Liver (tissue), 9 donors: ENCODE measurements around the gene ABCC9. TPM values are rescaled to one million over a fixed set of nuclear protein-coding genes. Genes with fewer than 3 reads are reported as not detected.
A peak's percentile ranks its signal among the peaks of the same experiment; 100 is the strongest.

Experiments used
- DNase-seq: peaks from one replicate; pipeline ENCODE4 v3.0.0-alpha.2; 2017; ENCODE audit warnings: low spot score
- H3K27ac ChIP-seq, 2 donors: one replicate each; pipeline ENCODE4 v1.7.0; 2013; ENCODE audit warnings: inconsistent platforms in 2 of 2, low read length in 2 of 2, control low read depth in 1 of 2, low read depth in 1 of 2, mild to moderate bottlenecking in 1 of 2
- H3K27me3 ChIP-seq, 4 donors: one replicate each; pipeline versions ENCODE4 v1.6.1 to v1.7.0; 2013; ENCODE audit warnings: low read length in 3 of 4, inconsistent platforms in 1 of 4, mild to moderate bottlenecking in 1 of 4, moderate library complexity in 1 of 4; ENCODE audit not compliant: control insufficient read depth in 4 of 4, insufficient read depth in 4 of 4
- H3K36me3 ChIP-seq, 4 donors: one replicate each; pipeline versions ENCODE4 v1.6.1 to v1.7.0; 2013; ENCODE audit warnings: low read length in 3 of 4, mild to moderate bottlenecking in 3 of 4, low read depth in 1 of 4, moderate library complexity in 1 of 4; ENCODE audit not compliant: control insufficient read depth in 4 of 4, insufficient read depth in 3 of 4
- H3K4me1 ChIP-seq, 4 donors: one replicate each; pipeline versions ENCODE4 v1.6.1 to v1.7.0; 2013; ENCODE audit warnings: low read length in 3 of 4, mild to moderate bottlenecking in 3 of 4, moderate library complexity in 1 of 4; ENCODE audit not compliant: control insufficient read depth in 4 of 4, insufficient read depth in 4 of 4
- H3K4me3 ChIP-seq, 3 donors: one replicate each; pipeline versions ENCODE4 v1.6.1 to v1.7.0; 2013; ENCODE audit warnings: low read length in 3 of 3, control low read depth in 1 of 3, low read depth in 1 of 3, mild to moderate bottlenecking in 1 of 3
- H3K9ac ChIP-seq, 2 donors: one replicate each; pipeline ENCODE4 v1.7.0; 2013; ENCODE audit warnings: low read length in 2 of 2, mild to moderate bottlenecking in 2 of 2, moderate library complexity in 2 of 2, control low read depth in 1 of 2, low read depth in 1 of 2
- H3K9me3 ChIP-seq, 4 donors: one replicate each; pipeline versions ENCODE4 v1.6.1 to v1.7.0; 2013; ENCODE audit warnings: low read length in 3 of 4; ENCODE audit not compliant: control insufficient read depth in 4 of 4
- ATF3 ChIP-seq: IDR thresholded peaks from 2 replicates; pipeline ENCODE4 v1.6.1; 2016; ENCODE audit warnings: antibody characterized with exemption
- EGR1 ChIP-seq, 2 donors: IDR thresholded peaks; 2 replicates each; pipeline ENCODE4 v1.6.1; 2016 to 2018; ENCODE audit warnings: antibody characterized with exemption in 2 of 2, low read depth in 2 of 2
- FOXA1 ChIP-seq: IDR thresholded peaks from 2 replicates; pipeline ENCODE4 v1.6.1; 2016; ENCODE audit warnings: antibody characterized with exemption
- FOXA2 ChIP-seq: IDR thresholded peaks from 2 replicates; pipeline ENCODE4 v1.6.1; 2016; ENCODE audit warnings: antibody characterized with exemption
- GABPA ChIP-seq, 2 donors: IDR thresholded peaks in 1 of 2; conservative IDR thresholded peaks in 1 of 2; 2 replicates each; pipeline ENCODE4 v1.6.1; 2016; ENCODE audit warnings: antibody characterized with exemption in 2 of 2, mild to moderate bottlenecking in 1 of 2, moderate library complexity in 1 of 2
- HNF4A ChIP-seq, 2 donors: conservative IDR thresholded peaks; 2 replicates each; pipeline ENCODE4 v1.6.1; 2016; ENCODE audit warnings: antibody characterized with exemption in 2 of 2, mild to moderate bottlenecking in 2 of 2
- HNF4G ChIP-seq: IDR thresholded peaks from 2 replicates; pipeline ENCODE4 v1.6.1; 2016; ENCODE audit warnings: antibody characterized with exemption
- JUND ChIP-seq, 2 donors: IDR thresholded peaks; 2 replicates each; pipeline ENCODE4 v1.6.1; 2016; ENCODE audit warnings: antibody characterized with exemption in 2 of 2
- MAX ChIP-seq: IDR thresholded peaks from 2 replicates; pipeline ENCODE4 v1.6.1; 2016; ENCODE audit warnings: antibody characterized with exemption
- NR2F2 ChIP-seq: IDR thresholded peaks from 2 replicates; pipeline ENCODE4 v1.6.1; 2016; ENCODE audit warnings: antibody characterized with exemption
- RAD21 ChIP-seq, 2 donors: IDR thresholded peaks; 2 replicates each; pipeline ENCODE4 v1.6.1; 2016; ENCODE audit warnings: antibody characterized with exemption in 2 of 2, mild to moderate bottlenecking in 2 of 2
- REST ChIP-seq: IDR thresholded peaks from 2 replicates; pipeline ENCODE4 v1.6.1; 2016; ENCODE audit warnings: antibody characterized with exemption, mild to moderate bottlenecking
- RXRA ChIP-seq, 2 donors: IDR thresholded peaks; 2 replicates each; pipeline ENCODE4 v1.6.1; 2017 to 2018; ENCODE audit warnings: antibody characterized with exemption in 2 of 2, mild to moderate bottlenecking in 1 of 2
- SP1 ChIP-seq: IDR thresholded peaks from 2 replicates; pipeline ENCODE4 v1.6.1; 2018; ENCODE audit warnings: antibody characterized with exemption, mild to moderate bottlenecking
- TAF1 ChIP-seq: conservative IDR thresholded peaks from 2 replicates; pipeline ENCODE4 v1.6.1; 2016; ENCODE audit warnings: antibody characterized with exemption, mild to moderate bottlenecking
- YY1 ChIP-seq: IDR thresholded peaks from 2 replicates; pipeline ENCODE4 v1.6.1; 2016; ENCODE audit warnings: antibody characterized with exemption, mild to moderate bottlenecking
- ZBTB33 ChIP-seq: IDR thresholded peaks from 2 replicates; pipeline ENCODE4 v1.6.1; 2016; ENCODE audit warnings: antibody characterized with exemption
- WGBS: extraction: QIAGEN DNeasy Blood & Tissue Kit; methylation state at CpG from one replicate; pipeline ENCODE4 v1.1.7; 2013; 5-methylcytosine and 5-hydroxymethylcytosine counted together
- polyA plus RNA-seq, 2 donors: library from polyadenylated mRNA; stranded (reverse) in 1 of 2; unstranded in 1 of 2; fragments of 200-250 nt in 1 of 2; fragments of >200 nt in 1 of 2; fragmentation: Nextera tagmentation in 1 of 2; extraction: Ambion mirVana in 1 of 2; gene quantifications; one replicate each; pipeline versions ENCODE4 v1.2.1 to v1.2.3, GENCODE V29; 2013 to 2015
- total RNA-seq, 2 donors: library from RNA; depleted of rRNA; stranded (reverse); fragments of >200 nt; gene quantifications; one replicate each; pipeline ENCODE4 v1.2.3, GENCODE V29; 2014
- TF ChIP-seq, protein P1 (sequence below): fragments of 150-350 bp; IDR thresholded peaks from 2 replicates; pipeline ENCODE4 v1.5.1; 2017; ENCODE audit warnings: improper control_type of control experiment, low read depth, low read length; ENCODE audit not compliant: missing input control
- donor health status: healthy.
- donor health status: healthy.
- donor health status: healthy.
- donor health status: healthy.
- donor health status: healthy.

Gene ABCC9
- total and polyA plus RNA-seq, 4 donors: 2.7 to 55.6 (median 10.7) TPM

GRCh38 chr12:21764065-21764464 lies 177.2 kb downstream of the ABCC9 start:
- H3K36me3 ChIP-seq: peaks cover 0 to 17% (median 8%) of the 10 kb centered on the region in 4 donors
- H3K4me3 ChIP-seq: no peak overlapping the region
- no peaks in the 10 kb centered on the region for H3K9me3 ChIP-seq
- peak overlapping the region; percentile 73 to 77 for H3K27ac ChIP-seq
- DNase-seq: no peak
- WGBS: 40% methylated on average over 2 of the region's 2 CpGs
- H3K9ac ChIP-seq: peak overlapping the region in 1 of 2 donors; percentile 67
- H3K4me1 ChIP-seq: peaks cover 0 to 24% (median 9%) of the 10 kb centered on the region in 4 donors
- TF ChIP-seq GABPA (IDR thresholded peaks at IDR 0.05 in 1 of 2, conservative IDR thresholded peaks at IDR 0.05 in 1 of 2): no peak
- TF ChIP-seq HNF4G: no peak
- peak; percentile 11 for TF ChIP-seq REST
- TF ChIP-seq JUND (IDR thresholded peaks at IDR 0.05): peak; percentile 66 to 72
- TF ChIP-seq TAF1: no peak
- TF ChIP-seq, protein P1, sequence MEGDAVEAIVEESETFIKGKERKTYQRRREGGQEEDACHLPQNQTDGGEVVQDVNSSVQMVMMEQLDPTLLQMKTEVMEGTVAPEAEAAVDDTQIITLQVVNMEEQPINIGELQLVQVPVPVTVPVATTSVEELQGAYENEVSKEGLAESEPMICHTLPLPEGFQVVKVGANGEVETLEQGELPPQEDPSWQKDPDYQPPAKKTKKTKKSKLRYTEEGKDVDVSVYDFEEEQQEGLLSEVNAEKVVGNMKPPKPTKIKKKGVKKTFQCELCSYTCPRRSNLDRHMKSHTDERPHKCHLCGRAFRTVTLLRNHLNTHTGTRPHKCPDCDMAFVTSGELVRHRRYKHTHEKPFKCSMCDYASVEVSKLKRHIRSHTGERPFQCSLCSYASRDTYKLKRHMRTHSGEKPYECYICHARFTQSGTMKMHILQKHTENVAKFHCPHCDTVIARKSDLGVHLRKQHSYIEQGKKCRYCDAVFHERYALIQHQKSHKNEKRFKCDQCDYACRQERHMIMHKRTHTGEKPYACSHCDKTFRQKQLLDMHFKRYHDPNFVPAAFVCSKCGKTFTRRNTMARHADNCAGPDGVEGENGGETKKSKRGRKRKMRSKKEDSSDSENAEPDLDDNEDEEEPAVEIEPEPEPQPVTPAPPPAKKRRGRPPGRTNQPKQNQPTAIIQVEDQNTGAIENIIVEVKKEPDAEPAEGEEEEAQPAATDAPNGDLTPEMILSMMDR: no peak
- no peak for TF ChIP-seq FOXA1
- TF ChIP-seq FOXA2: no peak
- peak; percentile 84 to 91 for TF ChIP-seq HNF4A (conservative IDR thresholded peaks at IDR 0.05)
- no peak for TF ChIP-seq ATF3
- TF ChIP-seq SP1: peak; percentile 62
- peak; percentile 70 to 82 for TF ChIP-seq RXRA (IDR thresholded peaks at IDR 0.05)
- peak in 1 of 2 donors; percentile 25 for TF ChIP-seq RAD21 (IDR thresholded peaks at IDR 0.05)
- TF ChIP-seq ZBTB33: peak; percentile 38
- TF ChIP-seq YY1: peak; percentile 52
- peak; percentile 33 for TF ChIP-seq MAX
- no peak for TF ChIP-seq EGR1 (IDR thresholded peaks at IDR 0.05; ENCODE audit: low read depth in 2 of 2)
- no peak for TF ChIP-seq NR2F2
- no peaks in the 10 kb centered on the region for H3K27me3 ChIP-seq
